Activated naive CD8-positive, alpha-beta T cell treated with anti-CD3 and anti-CD28 coated beads, Interleukin-2, amount 50 U/mL, for 24 hours (primary cell): ENCODE results near the gene PCF11.
A peak's percentile ranks its signal among the peaks of the same experiment; 100 is the strongest.
"Not testable (repeated sequence)": the region's sequence is repeated elsewhere in the genome, so short reads cannot be mapped to it uniquely, and the experiment has no call there.

Experiments used
- ATAC-seq: fragments of 150-1000 bp; cut with Tn5 transposase; one replicate; pipeline ENCODE4 v1.10.0; 2021
- DNase-seq: peaks from one replicate; pipeline ENCODE4 v3.0.0; 2021
- H3K27ac Mint-ChIP-seq: one replicate; pipeline ENCODE4 v1.8.0; 2021; ENCODE audit warnings: mild to moderate bottlenecking, mixed read lengths
- H3K27me3 Mint-ChIP-seq: one replicate; pipeline ENCODE4 v1.8.0; 2021; ENCODE audit warnings: mixed read lengths
- H3K36me3 Mint-ChIP-seq: one replicate; pipeline ENCODE4 v1.8.0; 2021; ENCODE audit warnings: low read depth, mixed read lengths
- H3K4me1 Mint-ChIP-seq: one replicate; pipeline ENCODE4 v1.8.0; 2021; ENCODE audit warnings: mixed read lengths
- H3K4me3 Mint-ChIP-seq: one replicate; pipeline ENCODE4 v1.8.0; 2021; ENCODE audit warnings: mild to moderate bottlenecking, moderate library complexity, mixed read lengths
- H3K9me3 Mint-ChIP-seq: one replicate; pipeline ENCODE4 v1.8.0; 2021; ENCODE audit warnings: mixed read lengths

The PCF11 gene

GRCh38 chr11:83192606-83193245 is 35.8 kb downstream of the PCF11 start:
- H3K9me3 Mint-ChIP-seq = no peaks in the 10 kb centered on the region
- peak overlapping the region; percentile 97 for H3K27ac Mint-ChIP-seq
- no peaks in the 10 kb centered on the region for H3K27me3 Mint-ChIP-seq
- H3K4me3 Mint-ChIP-seq = peak overlapping the region; percentile 99
- ATAC-seq (no peak), DNase-seq (no peak)
- H3K4me1 Mint-ChIP-seq = peaks cover 42% of the 10 kb centered on the region
- H3K36me3 Mint-ChIP-seq = peaks cover 25% of the 10 kb centered on the region

- H3K9me3 Mint-ChIP-seq = no peaks in the 10 kb centered on the region
- H3K27me3 Mint-ChIP-seq = no peaks in the 10 kb centered on the region
- peak within 1 kb of the TSS; percentile 99 for H3K4me3 Mint-ChIP-seq
- peaks cover 42% of the 10 kb centered on the region for H3K4me1 Mint-ChIP-seq
- ATAC-seq = peak; percentile 78
- peak within 1 kb of the TSS; percentile 97 for H3K27ac Mint-ChIP-seq
- peaks cover 23% of the 10 kb centered on the region for H3K36me3 Mint-ChIP-seq
- peak; percentile 88 for DNase-seq
Observed at GRCh38 chr11:83193315-83194280, 36.7 kb downstream of the PCF11 start, which contains the start of gene ANKRD42. Gene ANKRD42, plus strand, starts transcription at chr11:83193712. Its CDS starts 959 bp downstream, at chr11:83194671.

- Mint-ChIP-seq H3K36me3 (peaks cover 22% of the 10 kb centered on the region), H3K4me1 (peaks cover 42% of the 10 kb centered on the region)
Observed at GRCh38 chr11:83194281-83195142, 37.6 kb downstream of the PCF11 start.

GRCh38 chr11:83195143-83195466 is 38.2 kb downstream of the PCF11 start:
- Mint-ChIP-seq H3K9me3 (no peaks in the 10 kb centered on the region), H3K27me3 (no peaks in the 10 kb centered on the region), H3K27ac (peak overlapping the region; percentile 97), H3K36me3 (peaks cover 24% of the 10 kb centered on the region), H3K4me1 (peaks cover 45% of the 10 kb centered on the region), H3K4me3 (peak overlapping the region; percentile 99)
- DNase-seq = no peak
- no peak for ATAC-seq

More at GRCh38 chr11:83194281-83195142, 37.6 kb downstream of the PCF11 start:
- Mint-ChIP-seq H3K27me3 (no peaks in the 10 kb centered on the region), H3K9me3 (no peaks in the 10 kb centered on the region), H3K27ac (peak overlapping the region; percentile 97), H3K4me3 (peak overlapping the region; percentile 99)
- ATAC-seq = peak; percentile 86
- DNase-seq = peak; percentile 64

GRCh38 chr11:83195649-83196048 is 38.7 kb downstream of the PCF11 start:
- peaks cover 45% of the 10 kb centered on the region for H3K4me1 Mint-ChIP-seq
- peaks cover 27% of the 10 kb centered on the region for H3K36me3 Mint-ChIP-seq

GRCh38 chr11:83200035-83200434 is 43.1 kb downstream of the PCF11 start:
- H3K27me3 Mint-ChIP-seq = no peaks in the 10 kb centered on the region
- ATAC-seq = no peak
- no peaks in the 10 kb centered on the region for H3K9me3 Mint-ChIP-seq
- no peak for DNase-seq
- peaks cover 24% of the 10 kb centered on the region for H3K36me3 Mint-ChIP-seq
- H3K4me3 Mint-ChIP-seq = no peak overlapping the region
- no peak overlapping the region for H3K27ac Mint-ChIP-seq
- peaks cover 23% of the 10 kb centered on the region for H3K4me1 Mint-ChIP-seq

More at GRCh38 chr11:83195649-83196048, 38.7 kb downstream of the PCF11 start:
- DNase-seq (no peak), ATAC-seq (no peak)
- Mint-ChIP-seq H3K27me3 (no peaks in the 10 kb centered on the region), H3K9me3 (no peaks in the 10 kb centered on the region), H3K4me3 (peak overlapping the region; percentile 99), H3K27ac (no peak overlapping the region)

- ATAC-seq = no peak
- Mint-ChIP-seq H3K27ac (no peak overlapping the region), H3K9me3 (no peaks in the 10 kb centered on the region), H3K27me3 (no peaks in the 10 kb centered on the region), H3K4me1 (no peaks in the 10 kb centered on the region), H3K4me3 (no peak overlapping the region), H3K36me3 (peaks cover 23% of the 10 kb centered on the region)
- DNase-seq = no peak
Observed at GRCh38 chr11:83205608-83206185, 48.8 kb downstream of the PCF11 start.

GRCh38 chr11:83206221-83206620 is 49.3 kb downstream of the PCF11 start:
- H3K27ac Mint-ChIP-seq = no peak overlapping the region
- ATAC-seq (no peak), DNase-seq (no peak)
- no peaks in the 10 kb centered on the region for H3K4me1 Mint-ChIP-seq
- H3K27me3 Mint-ChIP-seq = no peaks in the 10 kb centered on the region
- no peak overlapping the region for H3K4me3 Mint-ChIP-seq
- H3K9me3 Mint-ChIP-seq = no peaks in the 10 kb centered on the region
- H3K36me3 Mint-ChIP-seq = peaks cover 21% of the 10 kb centered on the region

GRCh38 chr11:83206771-83207382 is 49.9 kb downstream of the PCF11 start:
- not testable (repeated sequence) for H3K27ac Mint-ChIP-seq, H3K4me3 Mint-ChIP-seq, H3K4me1 Mint-ChIP-seq, ATAC-seq, H3K9me3 Mint-ChIP-seq, H3K27me3 Mint-ChIP-seq, DNase-seq
- H3K36me3 Mint-ChIP-seq = peaks cover 17% of the 10 kb centered on the region

GRCh38 chr11:83219095-83219494 is 62.2 kb downstream of the PCF11 start:
- Mint-ChIP-seq H3K36me3 (peaks cover 3% of the 10 kb centered on the region), H3K27ac (no peak overlapping the region), H3K4me1 (no peaks in the 10 kb centered on the region), H3K4me3 (no peak overlapping the region), H3K27me3 (peaks cover 2% of the 10 kb centered on the region), H3K9me3 (no peaks in the 10 kb centered on the region)
- no peak for ATAC-seq
- DNase-seq = no peak

GRCh38 chr11:83220260-83220659 is 63.3 kb downstream of the PCF11 start:
- no peaks in the 10 kb centered on the region for H3K9me3 Mint-ChIP-seq
- ATAC-seq (no peak), DNase-seq (no peak)
- H3K27ac Mint-ChIP-seq = no peak overlapping the region
- no peak overlapping the region for H3K4me3 Mint-ChIP-seq
- H3K36me3 Mint-ChIP-seq = no peaks in the 10 kb centered on the region
- no peaks in the 10 kb centered on the region for H3K4me1 Mint-ChIP-seq
- H3K27me3 Mint-ChIP-seq = peaks cover 2% of the 10 kb centered on the region

GRCh38 chr11:83221694-83222093 is 64.8 kb downstream of the PCF11 start:
- DNase-seq (no peak), ATAC-seq (no peak)
- H3K27me3 Mint-ChIP-seq = peaks cover 2% of the 10 kb centered on the region
- no peaks in the 10 kb centered on the region for H3K9me3 Mint-ChIP-seq
- H3K4me3 Mint-ChIP-seq = no peak overlapping the region
- H3K4me1 Mint-ChIP-seq = no peaks in the 10 kb centered on the region
- H3K36me3 Mint-ChIP-seq = no peaks in the 10 kb centered on the region
- H3K27ac Mint-ChIP-seq = no peak overlapping the region

- no peaks in the 10 kb centered on the region for H3K4me1 Mint-ChIP-seq
- no peak for ATAC-seq
- no peak overlapping the region for H3K4me3 Mint-ChIP-seq
- no peak for DNase-seq
- no peaks in the 10 kb centered on the region for H3K36me3 Mint-ChIP-seq
- H3K9me3 Mint-ChIP-seq = no peaks in the 10 kb centered on the region
- peaks cover 2% of the 10 kb centered on the region for H3K27me3 Mint-ChIP-seq
- H3K27ac Mint-ChIP-seq = no peak overlapping the region
Observed at GRCh38 chr11:83222499-83222898, 65.6 kb downstream of the PCF11 start.

GRCh38 chr11:83223457-83223856 is 66.5 kb downstream of the PCF11 start:
- Mint-ChIP-seq H3K9me3 (no peaks in the 10 kb centered on the region), H3K27me3 (peaks cover 2% of the 10 kb centered on the region), H3K4me1 (no peaks in the 10 kb centered on the region), H3K27ac (no peak overlapping the region), H3K4me3 (no peak overlapping the region), H3K36me3 (no peaks in the 10 kb centered on the region)
- ATAC-seq (no peak), DNase-seq (no peak)
